Gastrocnemius medialis (tissue), 4 donors: ENCODE results near the gene TUBB2A.

Experiments
- CTCF ChIP-seq, 5 experiments: fragments of 450-650 bp in 3 of 5; fragments of 200-600 bp in 2 of 5; sonication (generic) in 2 of 5; IDR thresholded peaks in 4 of 5; conservative IDR thresholded peaks in 1 of 5; 1 replicate in 4 of 5; 2 replicates in 1 of 5; pipeline ENCODE4 v1.5.1; 2016 to 2019; ENCODE audit warnings: antibody characterized with exemption in 5 of 5, mild to moderate bottlenecking in 3 of 5, moderate library complexity in 3 of 5
- POLR2A ChIP-seq, 2 donors: fragments of 450-650 bp; IDR thresholded peaks; one replicate each; pipeline ENCODE4 v1.6.1; 2017; ENCODE audit warnings: antibody characterized with exemption in 2 of 2, mild to moderate bottlenecking in 2 of 2, moderate library complexity in 2 of 2

- TF ChIP-seq CTCF (IDR thresholded peaks at IDR 0.05 in 4 of 5, conservative IDR thresholded peaks at IDR 0.05 in 1 of 5) (no peak), POLR2A (IDR thresholded peaks at IDR 0.05) (no peak)
Measured at GRCh38 chr6:3114377-3114776, 43.0 kb downstream of the TUBB2A start.
